Measurements from ENCODE around the gene IREB2.

- TF ChIP-seq POLR2AphosphoS5 (IDR thresholded peaks at IDR 0.05) (no peak), POLR2A (IDR thresholded peaks at IDR 0.05) (no peak), CTCF (IDR thresholded peaks at IDR 0.05 in 8 of 11, conservative IDR thresholded peaks at IDR 0.05 in 3 of 11) (no peak)
These were observed 16.6 kb upstream of the IREB2 start for GRCh38 chr15:78421238-78421965.

Data from spleen (tissue), 7 donors.